T47D (cell line): Measurements from ENCODE around the gene ZNF41.

Source experiments
- DNase-seq, 2 experiments: peaks; one replicate each; pipeline versions ENCODE4 v3.0.0 to v3.0.0-alpha.2; 2011 to 2012; ENCODE audit warnings: low read depth in 1 of 2, low spot score in 1 of 2
- JUND ChIP-seq: IDR thresholded peaks from 2 replicates; pipeline ENCODE4 v1.6.1; 2012; ENCODE audit warnings: low read depth
- in situ Hi-C: cut with HindIII; loops from 2 replicates; pipeline ENCODE4 v1.10.0; 2016; ENCODE audit warnings: low sequenced_read_pairs, low pct_unique_long_range_greater_than_20kb

ZNF41 gene

GRCh38 chrX:47482065-47482511, 934 bp downstream of the ZNF41 start:
- no peak for DNase-seq
- TF ChIP-seq JUND: no peak
- in situ Hi-C loops: no loop called here

DNA sequence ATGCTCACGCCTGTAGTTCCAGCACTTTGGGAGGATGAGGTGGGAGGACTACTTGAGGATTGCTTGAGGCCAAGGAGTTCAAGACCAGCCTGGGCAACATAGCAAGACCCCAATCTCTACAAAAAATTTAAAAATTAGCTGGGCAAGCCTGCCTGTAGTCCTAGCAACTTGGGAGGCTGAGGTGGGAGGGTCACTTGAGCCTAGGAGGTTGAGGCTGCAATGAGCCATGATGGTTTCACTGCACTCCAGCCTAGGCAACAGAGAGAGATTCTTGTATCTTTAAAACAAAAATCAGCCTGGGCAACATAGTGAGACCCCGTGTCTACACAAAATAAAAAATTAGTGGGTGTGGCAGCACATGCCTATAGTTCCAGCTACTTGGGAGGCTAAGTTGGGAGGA, 1.9 kb downstream of the ZNF41 start:
- in situ Hi-C loops: no loop called here
- DNase-seq: no peak
- no peak for TF ChIP-seq JUND

DNA sequence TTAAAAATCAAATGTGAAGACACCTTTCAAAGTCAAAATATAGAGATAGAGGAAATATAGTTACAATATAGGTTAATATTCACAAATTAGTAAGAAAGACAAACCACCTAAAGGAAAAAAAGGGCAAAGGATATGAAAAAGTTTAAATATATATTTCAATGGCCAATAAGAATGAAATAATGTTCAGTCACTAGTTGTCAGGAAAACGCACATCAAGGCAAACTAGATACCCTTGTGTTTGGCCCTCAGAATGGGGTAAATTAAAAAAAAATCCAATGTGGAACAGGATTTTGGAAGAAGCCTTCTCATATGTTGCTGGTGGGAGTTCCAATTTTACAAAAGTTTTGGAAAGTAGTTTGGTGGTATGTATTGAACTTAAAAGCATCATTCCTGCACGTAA, 2.4 kb downstream of the ZNF41 start:
- no peak for TF ChIP-seq JUND
- DNase-seq: no peak
- in situ Hi-C loops: no loop called here

DNA sequence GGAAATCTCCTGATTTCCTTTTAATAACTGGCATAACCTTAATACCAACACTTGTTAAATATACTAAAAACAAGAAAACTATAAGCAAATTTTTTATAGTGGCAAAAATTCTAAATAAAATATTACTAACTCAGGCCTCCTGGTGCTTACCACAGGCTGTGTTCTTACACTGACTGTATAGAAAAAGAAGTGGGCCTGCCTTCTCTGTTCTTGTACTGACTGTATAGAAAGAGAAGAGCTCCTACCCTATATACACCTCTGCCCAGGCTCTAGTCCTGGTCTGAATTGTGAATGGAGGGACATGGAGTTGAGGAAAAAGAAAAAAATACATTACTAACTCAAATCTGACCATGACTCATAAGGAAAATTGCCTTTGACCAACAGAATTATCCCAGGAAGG, 7.5 kb downstream of the ZNF41 start:
- DNase-seq: no peak
- no peak for TF ChIP-seq JUND
- in situ Hi-C loops: no loop called here

- in situ Hi-C loops: no loop called here
- no peak for TF ChIP-seq JUND
- no peak for DNase-seq
These were observed 15.9 kb downstream of the ZNF41 start for GRCh38 chrX:47467106-47467505.

DNA sequence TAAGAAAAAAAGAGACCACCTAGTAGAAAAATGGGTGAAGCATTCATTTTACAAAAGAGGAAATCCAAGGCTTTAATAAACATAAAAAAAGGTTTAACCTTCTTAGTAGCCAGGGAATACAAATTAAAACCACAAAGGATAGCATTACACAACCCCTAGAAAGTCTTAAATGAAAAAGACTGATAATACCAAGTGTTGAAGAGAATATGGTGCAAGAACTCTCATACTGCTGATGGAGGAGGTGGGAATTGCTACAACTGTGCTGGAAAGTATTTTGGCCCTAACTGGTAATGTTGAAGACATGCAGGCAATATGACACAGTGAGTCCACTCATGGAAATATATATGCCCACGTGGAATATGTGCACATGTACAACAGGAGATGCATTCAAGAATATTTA, 22.5 kb downstream of the ZNF41 start:
- no peak for DNase-seq
- in situ Hi-C loops: no loop called here
- TF ChIP-seq JUND: no peak

DNA sequence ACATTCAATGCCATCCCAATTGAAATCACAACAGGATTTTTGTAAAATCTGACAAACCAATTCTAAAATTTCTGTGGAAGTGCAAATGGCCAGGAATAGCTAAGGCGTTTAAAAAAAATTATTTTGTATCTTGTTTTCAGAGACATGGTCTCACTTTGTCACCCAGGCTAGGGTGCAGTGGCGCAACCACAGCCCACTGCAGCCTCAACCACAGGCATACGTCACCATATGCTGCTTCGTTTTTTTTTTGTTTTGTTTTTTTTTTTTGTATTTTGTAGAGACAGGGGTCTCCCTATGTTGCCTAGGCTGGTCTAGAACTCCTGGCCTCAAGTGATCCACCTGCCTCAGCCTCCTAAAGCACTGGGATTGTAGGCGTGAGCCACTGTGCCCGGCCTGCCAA, 24.5 kb downstream of the ZNF41 start:
- no peak for TF ChIP-seq JUND
- in situ Hi-C loops: no loop called here
- DNase-seq: no peak

DNA sequence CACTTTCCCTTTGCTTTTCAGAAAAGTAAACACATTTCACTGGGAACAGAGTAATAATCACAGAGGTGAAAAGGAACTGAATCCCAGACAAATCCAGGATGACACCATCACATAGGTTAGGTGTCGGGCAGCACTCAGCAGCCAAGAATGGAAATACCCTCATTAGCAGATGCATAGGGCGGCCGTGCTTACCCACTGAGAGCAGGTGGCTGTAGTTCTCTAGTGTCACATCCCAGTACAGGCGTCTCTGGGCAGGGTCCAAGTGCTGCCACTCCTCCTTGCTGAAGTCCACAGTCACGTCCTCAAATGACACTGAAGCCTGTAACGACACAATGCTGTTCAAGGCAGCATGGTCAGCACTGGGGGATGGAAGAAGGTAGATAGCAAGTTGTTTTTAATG, 26.9 kb downstream of the ZNF41 start:
- in situ Hi-C loops: no loop called here
- TF ChIP-seq JUND: no peak
- DNase-seq: no peak

DNA sequence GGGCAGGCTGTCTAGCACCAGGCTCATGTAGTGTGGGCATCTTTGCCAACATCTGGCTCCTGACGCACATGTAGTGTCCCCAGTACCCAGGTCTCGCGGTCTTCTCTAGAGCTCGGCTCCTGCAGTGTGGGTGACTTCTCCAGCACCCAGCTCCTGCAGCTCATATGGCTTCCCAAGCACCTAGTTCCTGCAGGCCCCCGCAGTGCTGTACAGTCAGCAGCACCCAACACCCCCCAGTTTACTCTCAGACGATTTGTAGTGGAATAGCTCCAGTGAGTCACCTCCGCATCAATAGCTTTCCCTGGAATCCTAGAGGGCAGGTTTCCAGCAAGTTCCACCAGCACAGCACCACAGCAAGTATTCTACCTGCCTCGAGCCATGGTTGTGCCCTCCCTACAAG, 30.9 kb downstream of the ZNF41 start:
- in situ Hi-C loops: no loop called here
- no peak for DNase-seq
- TF ChIP-seq JUND: no peak

DNA sequence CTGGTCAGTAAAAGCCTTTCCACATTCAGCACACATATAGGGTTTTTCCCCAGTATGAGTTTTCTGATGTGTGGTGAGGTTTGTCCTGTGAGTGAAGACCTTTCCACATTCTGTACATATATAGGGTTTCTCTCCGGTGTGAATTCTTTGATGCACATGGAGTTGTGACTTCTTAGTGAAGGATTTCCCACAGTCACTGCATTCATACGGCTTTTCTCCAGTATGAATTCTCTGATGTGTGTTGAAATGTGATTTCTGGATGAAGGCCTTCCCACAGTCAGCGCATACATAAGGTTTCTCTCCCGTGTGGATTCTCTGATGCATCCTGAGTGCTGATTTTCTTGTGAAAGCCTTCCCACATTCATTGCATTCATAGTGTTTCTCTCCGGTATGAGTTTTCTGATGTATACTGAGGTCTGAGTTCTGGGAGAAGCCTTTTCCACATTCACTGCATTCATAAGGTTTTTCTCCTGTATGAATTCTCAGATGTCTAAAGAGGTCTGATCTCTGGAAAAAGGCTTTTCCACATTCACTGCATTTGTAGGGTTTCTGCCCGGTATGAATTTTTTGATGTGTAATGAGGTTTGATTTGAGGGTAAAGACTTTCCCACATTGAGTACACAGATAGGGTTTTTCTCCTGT, 34.7 kb downstream of the ZNF41 start:
- no peak for TF ChIP-seq JUND
- in situ Hi-C loops: no loop called here
- no peak for DNase-seq

DNA sequence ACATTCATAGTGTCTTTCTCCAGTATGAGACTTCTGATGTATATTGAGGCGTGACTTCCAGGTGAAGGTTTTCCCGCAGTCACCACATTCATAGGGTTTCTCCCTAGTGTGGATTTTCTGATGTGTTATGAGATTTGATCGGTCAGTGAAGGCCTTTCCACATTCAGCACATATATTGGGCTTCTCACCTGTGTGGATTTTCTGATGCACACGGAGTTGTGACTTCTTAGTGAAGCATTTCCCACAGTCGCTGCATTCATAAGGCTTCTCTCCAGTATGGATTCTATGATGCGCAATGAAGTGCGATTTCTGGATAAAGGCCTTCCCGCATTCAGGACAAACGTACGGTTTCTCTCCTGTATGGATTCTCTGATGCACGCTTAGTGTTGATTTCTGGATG, 35.4 kb downstream of the ZNF41 start:
- no peak for TF ChIP-seq JUND
- in situ Hi-C loops: no loop called here
- no peak for DNase-seq

DNA sequence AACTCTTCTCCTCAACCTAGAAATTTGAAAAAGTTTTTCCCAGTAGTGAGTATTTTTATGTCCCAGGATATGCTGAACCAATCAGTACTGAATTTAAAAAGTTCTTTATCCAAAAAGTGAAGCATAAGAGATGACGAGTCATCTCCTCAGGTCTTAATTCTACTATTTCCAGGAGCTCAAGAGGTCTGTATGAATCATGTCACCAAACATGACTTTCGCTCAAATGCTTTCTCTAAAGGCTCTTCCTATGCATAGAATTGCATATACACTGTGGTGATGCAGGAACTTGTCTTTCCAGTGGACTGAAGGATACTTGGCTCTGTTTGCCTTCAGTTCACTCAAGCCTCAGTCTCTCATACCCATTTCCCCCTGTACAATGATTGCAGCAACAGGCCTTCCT, 36.1 kb downstream of the ZNF41 start:
- in situ Hi-C loops: no loop called here
- DNase-seq: no peak
- no peak for TF ChIP-seq JUND

- no peak for DNase-seq
- TF ChIP-seq JUND: no peak
- in situ Hi-C loops: no loop called here
These were observed 36.6 kb downstream of the ZNF41 start for GRCh38 chrX:47446431-47446830.

DNA sequence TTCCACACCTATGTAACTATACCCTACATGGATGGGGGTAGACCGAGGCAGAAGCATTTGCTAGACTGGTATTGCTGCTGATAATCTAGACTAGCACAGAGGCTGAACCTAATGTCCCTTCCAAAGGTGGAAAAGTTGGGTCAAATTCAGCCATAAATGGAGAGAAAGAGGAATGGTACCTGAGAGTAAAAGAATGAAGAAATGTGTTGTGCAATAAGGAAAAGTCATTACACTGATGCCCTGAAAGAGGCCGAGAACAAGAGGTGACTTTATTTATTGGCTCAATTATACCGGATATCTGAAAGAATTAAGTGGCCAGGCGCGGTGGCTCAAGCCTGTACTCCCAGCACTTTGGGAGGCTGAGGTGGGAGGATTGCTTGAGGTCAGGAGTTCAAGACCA, 52.1 kb downstream of the ZNF41 start:
- DNase-seq: no peak
- in situ Hi-C loops: no loop called here
- TF ChIP-seq JUND: no peak
